RWPE2 (cell line): Measurements from ENCODE around the gene MAGI1.

Source experiments
- ATAC-seq: fragments of 200-7000 bp; cut with Tn5 transposase; 3 replicates; pipeline ENCODE4 v1.9.1; 2021; ENCODE audit warnings: low read depth
- DNase-seq: peaks from one replicate; pipeline ENCODE4 v3.0.0-alpha.2; 2020; ENCODE audit warnings: low spot score
- H3K27ac ChIP-seq: fragments of 450-650 bp; 2 replicates; pipeline ENCODE4 v1.5.1; 2017; ENCODE audit warnings: mild to moderate bottlenecking; ENCODE audit not compliant: poor library complexity, severe bottlenecking
- H3K27me3 ChIP-seq: fragments of 250-450 bp; sonication (Bioruptor Pico); 2 replicates; pipeline ENCODE4 v1.5.1; 2021; ENCODE audit warnings: mild to moderate bottlenecking, moderate library complexity; ENCODE audit not compliant: insufficient read depth, poor library complexity, severe bottlenecking
- H3K36me3 ChIP-seq: fragments of 250-450 bp; sonication (Bioruptor Pico); 2 replicates; pipeline ENCODE4 v1.5.1; 2020; ENCODE audit warnings: low read depth, mild to moderate bottlenecking, moderate library complexity
- H3K4me1 ChIP-seq: fragments of 250-450 bp; sonication (Bioruptor Pico); 2 replicates; pipeline ENCODE4 v1.5.1; 2021; ENCODE audit warnings: mild to moderate bottlenecking, moderate library complexity; ENCODE audit not compliant: insufficient read depth, poor library complexity, severe bottlenecking
- H3K4me3 ChIP-seq: fragments of 250-450 bp; sonication (Bioruptor Pico); 2 replicates; pipeline ENCODE4 v1.5.1; 2021; ENCODE audit warnings: mild to moderate bottlenecking, moderate library complexity; ENCODE audit not compliant: severe bottlenecking
- H3K9me3 ChIP-seq: fragments of 250-450 bp; sonication (Bioruptor Pico); 2 replicates; pipeline ENCODE4 v1.5.1; 2021; ENCODE audit warnings: mild to moderate bottlenecking, moderate library complexity; ENCODE audit not compliant: severe bottlenecking
- CTCF ChIP-seq: fragments of 450-650 bp; IDR thresholded peaks from one replicate; pipeline ENCODE4 v1.5.1; 2017; ENCODE audit warnings: mild to moderate bottlenecking, moderate library complexity; ENCODE audit not compliant: poor library complexity, severe bottlenecking

Gene MAGI1

GRCh38 chr3:66077973-66078372 lies 39.3 kb upstream of the MAGI1 start:
- Histone ChIP-seq H3K27me3 (no peaks in the 10 kb centered on the region), H3K4me1 (no peaks in the 10 kb centered on the region), H3K27ac (no peak overlapping the region), H3K9me3 (no peaks in the 10 kb centered on the region), H3K4me3 (no peak overlapping the region), H3K36me3 (no peaks in the 10 kb centered on the region)
- ATAC-seq (no peak), DNase-seq (no peak)
- TF ChIP-seq CTCF: no peak

GRCh38 chr3:66076861-66077470 lies 38.2 kb upstream of the MAGI1 start:
- no peak overlapping the region for H3K4me3 ChIP-seq
- no peak for TF ChIP-seq CTCF
- no peaks in the 10 kb centered on the region for H3K36me3 ChIP-seq
- H3K27me3 ChIP-seq: no peaks in the 10 kb centered on the region
- H3K27ac ChIP-seq: no peak overlapping the region
- H3K4me1 ChIP-seq: no peaks in the 10 kb centered on the region
- DNase-seq: no peak
- ATAC-seq: no peak
- H3K9me3 ChIP-seq: no peaks in the 10 kb centered on the region

- DNase-seq: no peak
- no peaks in the 10 kb centered on the region for H3K36me3 ChIP-seq
- TF ChIP-seq CTCF: no peak
- H3K27me3 ChIP-seq: no peaks in the 10 kb centered on the region
- H3K4me3 ChIP-seq: no peak overlapping the region
- H3K9me3 ChIP-seq: no peaks in the 10 kb centered on the region
- no peak overlapping the region for H3K27ac ChIP-seq
- no peaks in the 10 kb centered on the region for H3K4me1 ChIP-seq
- peak; percentile 76 for ATAC-seq
Observed at GRCh38 chr3:66075281-66075680, 36.6 kb upstream of the MAGI1 start.

GRCh38 chr3:66073464-66074141 lies 34.9 kb upstream of the MAGI1 start:
- no peak for ATAC-seq
- no peaks in the 10 kb centered on the region for H3K4me1 ChIP-seq
- no peak overlapping the region for H3K27ac ChIP-seq
- DNase-seq: no peak
- no peak for TF ChIP-seq CTCF
- H3K36me3 ChIP-seq: no peaks in the 10 kb centered on the region
- no peaks in the 10 kb centered on the region for H3K9me3 ChIP-seq
- H3K4me3 ChIP-seq: no peak overlapping the region
- H3K27me3 ChIP-seq: no peaks in the 10 kb centered on the region

GRCh38 chr3:66068255-66068654 lies 29.5 kb upstream of the MAGI1 start:
- ATAC-seq (no peak), DNase-seq (no peak)
- Histone ChIP-seq H3K4me3 (no peak overlapping the region), H3K36me3 (no peaks in the 10 kb centered on the region), H3K27me3 (no peaks in the 10 kb centered on the region), H3K27ac (no peak overlapping the region), H3K4me1 (no peaks in the 10 kb centered on the region), H3K9me3 (no peaks in the 10 kb centered on the region)
- TF ChIP-seq CTCF: no peak
